Hypothalamus (tissue), 51 donors: ENCODE data around the gene HAVCR1.
"Not testable (repeated sequence)": the region's sequence is repeated elsewhere in the genome, so short reads cannot be mapped to it uniquely, and the experiment has no call there.

Experiments used
- DNase-seq, 51 donors: peaks; one replicate each; lab custom pipeline; 2025; lab: John Stamatoyannopoulos, UW

Gene HAVCR1

GRCh38 chr5:157059093-157059539, at the start of gene HAVCR1:
TSS of gene HAVCR1 (minus strand) at chr5:157059116. CDS start at chr5:157057943, 1,173 bp downstream.
- no peak for DNase-seq

DNA sequence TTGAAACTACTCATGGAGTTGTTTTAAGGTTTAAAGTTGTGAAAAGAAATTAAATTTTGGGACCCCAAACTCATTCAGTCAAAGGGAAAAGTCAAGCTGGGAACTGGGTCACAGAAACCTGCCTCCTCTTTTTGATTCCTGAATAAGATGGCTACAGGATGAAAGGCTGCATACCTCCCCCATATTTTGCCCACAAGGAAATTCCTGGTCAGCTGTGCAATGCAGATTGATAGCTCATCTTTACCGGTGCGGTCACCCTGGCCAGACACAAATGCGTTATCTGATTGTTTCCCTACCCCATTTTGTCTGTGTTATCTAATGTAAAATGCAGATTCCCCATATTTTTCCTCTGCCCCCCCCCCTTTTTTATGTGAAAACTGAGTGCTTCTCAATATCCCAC, 48.6 kb upstream of the HAVCR1 start:
- DNase-seq: no peak

DNA sequence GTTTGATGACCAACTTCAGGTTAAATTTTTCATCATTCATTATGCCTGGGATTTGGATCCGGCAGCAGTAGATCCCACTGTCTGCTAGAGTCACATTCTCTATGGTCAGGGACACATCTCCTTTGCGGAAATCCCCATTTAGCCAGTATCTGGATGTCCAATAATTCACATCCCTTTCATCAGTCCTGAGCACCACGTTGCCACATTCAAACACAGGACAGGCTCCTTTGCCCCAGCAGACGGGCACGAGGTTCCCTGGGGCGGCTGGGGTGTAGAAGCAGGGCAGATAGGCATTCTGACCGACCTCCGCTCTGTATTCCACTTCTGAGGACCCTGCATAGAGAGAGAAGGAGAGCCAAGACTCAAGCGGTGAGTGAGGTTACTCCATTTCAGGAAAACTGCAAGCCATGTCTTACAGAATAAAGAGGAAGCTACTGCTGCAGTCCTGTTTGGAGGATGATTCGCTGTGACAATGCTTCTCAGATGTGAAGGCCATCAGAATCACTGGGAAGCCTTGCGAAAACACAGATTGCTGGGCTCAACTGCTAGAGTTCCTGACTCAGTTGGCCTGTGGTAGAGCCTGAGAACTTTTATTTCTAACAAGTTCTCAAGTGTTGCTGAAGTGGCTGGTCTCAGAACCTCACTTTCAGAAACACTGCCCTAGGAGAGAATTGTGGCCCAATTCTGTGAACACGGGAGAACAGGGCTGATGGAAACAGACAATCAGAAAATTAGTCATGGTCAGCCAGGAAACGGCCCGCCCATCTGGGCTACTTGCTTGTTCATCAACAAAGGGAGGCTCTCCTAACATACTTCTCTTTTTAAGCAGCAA, 47.9 kb upstream of the HAVCR1 start:
- DNase-seq: peak in 5 of 51 donors; percentile 2 to 14 (median 3)

DNA sequence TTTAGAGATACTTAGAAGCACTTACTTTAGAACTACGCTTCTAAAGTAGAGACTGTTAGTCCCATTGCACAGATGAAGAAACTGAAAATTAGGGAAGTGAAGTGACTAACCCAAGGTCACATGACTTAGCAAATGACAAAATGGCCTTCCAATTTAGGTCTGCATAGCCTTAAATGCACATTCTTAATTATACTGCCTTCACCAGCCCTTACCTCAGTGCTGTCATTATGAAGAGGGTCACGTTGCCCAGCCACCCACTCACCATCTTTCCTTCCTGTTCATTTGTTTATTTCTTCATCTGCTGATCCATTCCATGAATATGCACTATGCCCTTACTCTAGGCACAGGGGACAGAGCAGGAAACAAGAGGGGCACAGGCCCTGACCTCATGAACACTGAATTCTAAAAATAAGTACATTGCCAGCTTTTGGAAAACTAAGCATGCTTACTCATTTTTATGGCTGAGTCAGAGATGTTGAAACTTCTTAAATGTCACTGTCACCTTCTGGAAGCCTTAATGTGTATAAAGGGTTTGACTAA, 41.3 kb upstream of the HAVCR1 start:
- no peak for DNase-seq

GRCh38 chr5:157088342-157088990, 29.6 kb upstream of the HAVCR1 start:
- DNase-seq: no peak

DNA sequence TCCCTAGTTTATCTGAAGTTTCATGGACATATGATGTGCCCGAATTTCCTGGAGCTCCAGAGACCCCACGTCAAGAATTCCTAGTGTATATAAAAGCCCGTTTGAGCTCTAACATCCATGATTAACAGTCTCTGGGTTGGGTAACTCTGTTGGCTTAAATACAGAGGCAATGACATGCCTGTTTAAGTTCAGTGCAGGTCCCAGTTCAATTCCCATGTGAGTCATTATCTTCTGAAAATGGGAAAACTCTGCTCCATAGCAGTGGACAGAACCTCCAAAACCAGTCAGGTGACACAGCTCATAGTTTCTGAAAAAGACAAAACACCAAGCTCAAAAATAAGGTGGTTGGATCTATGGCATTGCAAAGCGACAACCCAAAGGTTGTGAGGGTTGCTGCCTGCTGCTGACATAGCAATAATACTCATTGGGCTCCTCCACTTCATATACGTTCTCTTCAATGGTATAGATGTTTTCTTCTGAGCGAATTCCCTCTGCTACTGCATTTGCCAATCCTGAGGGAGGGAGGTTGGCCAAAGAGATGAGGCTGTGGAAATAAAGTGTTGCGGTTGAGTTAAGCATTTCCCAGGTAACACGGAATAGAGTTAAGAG, 27.9 kb upstream of the HAVCR1 start:
- no peak for DNase-seq

DNA sequence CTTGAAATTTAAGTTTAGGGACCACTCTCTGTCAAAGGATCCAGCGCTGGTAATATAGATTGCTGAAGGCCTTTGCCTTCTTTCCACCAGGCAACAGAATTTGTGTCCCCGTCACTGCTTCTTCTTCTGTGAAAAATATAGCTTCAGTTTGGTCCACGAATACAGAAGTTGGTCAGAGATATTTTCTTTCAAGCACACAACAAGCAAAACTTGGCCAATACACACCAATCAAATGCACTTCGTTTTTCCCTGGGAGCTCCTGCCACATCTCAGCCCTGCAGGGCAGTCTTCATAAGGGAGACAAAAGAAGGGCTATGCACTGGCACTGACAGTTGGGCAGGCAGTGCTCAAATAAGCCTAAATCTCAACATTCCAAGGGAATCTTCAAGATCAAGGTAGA, 27.0 kb upstream of the HAVCR1 start:
- DNase-seq: peak in 1 of 51 donors; percentile 32

DNA sequence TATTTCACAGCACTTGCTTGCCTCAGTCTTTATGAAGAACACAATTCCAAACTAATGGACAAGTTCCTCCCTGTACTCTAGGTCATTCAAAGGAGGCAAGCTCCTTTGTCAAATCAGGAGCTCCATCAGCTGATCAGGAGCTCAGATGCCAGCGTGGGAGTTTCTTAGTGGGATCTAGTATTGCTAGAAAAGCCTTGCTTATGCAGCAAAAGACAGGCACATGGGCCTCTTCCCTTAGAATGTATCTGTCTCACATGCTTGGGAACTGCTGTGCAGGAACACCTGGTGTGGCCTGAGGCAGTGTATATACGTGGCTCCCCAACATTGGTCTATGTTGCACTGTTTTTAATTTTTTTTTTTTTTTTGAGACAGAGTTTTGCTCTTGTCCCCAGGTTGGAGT, 21.4 kb upstream of the HAVCR1 start:
- DNase-seq: no peak

- DNase-seq: peak in 1 of 51 donors; percentile 4
Observed at GRCh38 chr5:157076558-157076957, 17.6 kb upstream of the HAVCR1 start.

DNA sequence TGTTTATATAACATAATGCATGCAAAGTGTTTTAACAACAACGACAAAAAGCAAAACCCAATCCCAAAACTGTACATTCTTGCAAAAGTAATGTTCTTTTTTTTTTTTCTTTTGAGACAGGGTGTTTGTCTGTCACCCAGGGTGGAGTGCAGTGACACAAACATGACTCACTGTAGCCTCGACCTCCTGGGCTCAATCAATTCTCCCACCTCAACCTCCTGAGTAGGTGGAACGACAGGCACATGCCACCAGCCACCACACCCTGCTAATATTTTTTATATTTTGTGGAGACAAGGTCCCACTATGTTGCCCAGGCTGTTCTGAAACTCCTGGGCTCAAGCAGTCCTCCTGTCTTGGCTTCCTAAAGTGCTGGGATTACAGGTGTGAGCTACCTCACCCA, 13.6 kb upstream of the HAVCR1 start:
- no peak for DNase-seq

DNA sequence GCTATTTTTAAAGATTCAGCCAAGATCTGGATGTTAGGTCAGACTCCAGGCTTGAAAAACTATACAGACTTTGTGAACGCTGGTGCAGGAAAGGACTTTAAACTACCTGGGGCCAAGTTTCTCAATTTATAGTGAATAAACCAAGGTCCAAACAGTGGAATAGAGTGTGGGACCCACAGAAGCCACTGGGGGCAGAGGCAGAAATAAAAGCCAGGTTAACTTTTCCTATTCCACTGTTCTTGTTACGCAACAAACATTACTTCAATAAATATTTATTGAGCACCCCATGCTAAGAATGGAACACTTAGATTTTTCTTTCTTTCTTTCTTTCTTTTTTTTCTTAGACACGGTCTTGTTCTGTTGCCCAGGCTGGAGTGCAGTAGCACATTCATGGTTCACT, 11.0 kb upstream of the HAVCR1 start:
- no peak for DNase-seq

DNA sequence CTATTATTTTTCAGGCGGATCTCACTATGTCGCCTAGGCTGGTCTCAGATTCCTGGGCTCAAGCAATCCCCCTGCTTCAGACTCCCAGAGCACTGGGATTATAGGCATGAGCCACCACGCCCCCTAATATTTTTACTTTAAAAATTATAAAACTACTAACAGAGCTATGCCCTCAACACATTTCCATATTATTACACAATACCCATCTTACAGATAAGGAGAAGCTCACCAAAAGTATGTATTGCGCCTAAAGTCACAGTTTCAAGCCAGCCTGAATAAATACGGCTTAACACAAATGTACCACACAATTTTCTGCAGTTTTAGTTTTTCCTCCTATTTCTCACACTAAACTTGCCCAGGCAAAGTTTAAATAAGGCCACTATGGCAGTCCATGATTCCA, 9.9 kb upstream of the HAVCR1 start:
- DNase-seq: no peak

DNA sequence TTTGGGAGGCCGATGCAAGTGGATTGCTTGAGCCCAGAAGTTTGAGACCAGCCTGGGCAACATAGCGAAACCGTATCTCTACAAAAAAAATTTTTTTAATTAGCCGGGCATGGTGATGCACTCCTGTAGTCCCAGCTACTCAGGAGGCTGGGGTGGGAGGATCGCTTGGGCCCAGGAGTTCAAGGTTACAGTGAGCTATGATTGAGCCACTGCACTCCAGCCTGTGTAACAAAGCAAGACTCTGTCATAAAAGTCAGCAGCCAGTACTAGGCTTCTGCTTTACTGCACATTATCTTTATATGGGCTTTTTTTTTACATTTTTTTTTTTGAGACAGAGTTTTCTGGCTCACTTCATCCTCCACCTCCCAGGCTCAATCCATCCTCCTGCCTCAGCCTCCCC, 9.4 kb upstream of the HAVCR1 start:
- no peak for DNase-seq

GRCh38 chr5:157067005-157067404, 8.1 kb upstream of the HAVCR1 start:
- no peak for DNase-seq

DNA sequence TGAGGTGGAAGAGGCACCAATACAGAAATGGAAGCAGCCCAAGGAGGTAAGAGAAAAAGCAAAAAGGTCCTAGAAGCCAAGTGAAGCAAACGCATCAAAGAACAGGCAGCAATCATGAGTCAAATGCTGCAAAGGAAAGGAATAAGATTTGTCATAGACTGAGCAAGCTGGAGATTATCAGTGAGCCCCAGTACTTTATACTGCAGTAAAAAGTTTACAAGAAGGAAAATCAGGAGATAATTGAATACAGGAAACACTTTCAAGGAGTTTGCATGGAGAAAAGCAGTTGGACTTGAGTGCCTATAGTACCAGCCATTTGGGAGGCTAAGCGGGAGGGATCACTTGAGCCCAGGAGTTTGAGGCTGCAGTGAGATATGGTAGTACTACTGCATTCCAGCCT, 7.2 kb upstream of the HAVCR1 start:
- no peak for DNase-seq

GRCh38 chr5:157063776-157064430, 5.0 kb upstream of the HAVCR1 start:
- DNase-seq: no peak

GRCh38 chr5:157059891-157060290, 975 bp upstream of the HAVCR1 start:
- no peak for DNase-seq

DNA sequence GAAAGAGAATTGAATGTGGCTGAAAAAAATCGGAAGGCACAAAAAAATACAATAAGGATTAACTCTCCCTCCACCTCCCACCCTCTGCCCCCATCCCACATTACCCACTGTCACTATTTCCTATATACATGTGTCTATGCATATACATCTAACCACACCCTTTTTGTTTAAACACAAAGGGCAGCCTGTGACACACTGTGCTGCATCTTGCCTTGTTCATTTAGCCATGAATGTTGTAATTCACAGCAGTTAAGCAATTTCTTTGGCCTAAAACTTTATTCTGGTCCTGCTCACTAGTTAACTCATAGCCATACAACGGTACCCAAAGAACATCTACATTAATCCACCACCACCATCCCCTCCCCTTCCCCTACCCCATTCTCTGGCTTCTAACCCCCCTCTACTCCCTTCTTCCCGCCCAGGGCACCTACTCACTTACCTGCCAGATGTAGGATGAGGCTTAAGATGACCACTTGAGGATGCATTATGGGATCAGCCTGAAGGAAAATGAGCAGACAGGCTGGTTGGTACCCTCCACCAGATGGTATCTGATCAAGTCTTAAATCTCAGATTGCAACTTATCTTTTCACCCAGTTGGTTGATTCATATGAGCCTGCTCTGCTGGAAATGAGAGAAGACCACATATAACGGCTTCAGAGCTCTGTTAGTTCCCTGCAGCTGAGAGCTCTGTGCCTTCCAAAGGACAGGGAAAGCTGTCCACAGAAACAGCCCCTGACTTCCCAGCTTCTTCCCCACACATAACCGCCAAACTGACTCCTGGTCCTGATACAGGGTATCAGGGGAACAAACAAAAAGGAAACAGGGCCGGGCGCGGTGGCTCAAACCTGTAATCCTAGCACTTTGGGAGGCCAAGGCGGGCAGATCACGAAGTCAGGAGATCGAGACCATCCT, 1.2 kb downstream of the HAVCR1 start:
- DNase-seq: no peak

DNA sequence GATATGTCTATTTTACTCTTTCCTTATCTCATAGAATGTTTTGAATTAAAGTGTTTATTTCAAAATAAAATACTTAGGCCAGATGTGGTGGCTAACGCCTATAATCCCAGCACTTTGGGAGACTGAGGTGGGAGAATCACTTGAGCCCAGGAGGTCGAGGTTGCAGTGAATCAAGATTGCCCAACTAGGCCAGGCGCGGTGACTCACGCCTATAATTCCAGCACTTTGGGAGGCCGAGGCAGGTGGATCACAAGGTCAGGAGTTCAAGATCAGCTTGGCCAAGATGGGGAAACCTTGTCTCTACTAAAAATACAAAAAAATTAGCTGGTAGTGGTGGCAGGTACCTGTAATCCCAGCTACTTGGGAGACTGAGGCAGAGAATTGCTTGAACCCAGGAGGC, 2.1 kb downstream of the HAVCR1 start:
- not testable (repeated sequence) for DNase-seq
